ENCODE data around the gene KHDC4. TPM values are rescaled to one million over a fixed set of nuclear protein-coding genes. Genes with fewer than 3 reads are reported as not detected.
"Not testable (repeated sequence)": the region's sequence is repeated elsewhere in the genome, so short reads cannot be mapped to it uniquely, and the experiment has no call there.

The KHDC4 gene
- total RNA-seq, 1 experiment from 2014 or later, result 29.6 TPM

DNA sequence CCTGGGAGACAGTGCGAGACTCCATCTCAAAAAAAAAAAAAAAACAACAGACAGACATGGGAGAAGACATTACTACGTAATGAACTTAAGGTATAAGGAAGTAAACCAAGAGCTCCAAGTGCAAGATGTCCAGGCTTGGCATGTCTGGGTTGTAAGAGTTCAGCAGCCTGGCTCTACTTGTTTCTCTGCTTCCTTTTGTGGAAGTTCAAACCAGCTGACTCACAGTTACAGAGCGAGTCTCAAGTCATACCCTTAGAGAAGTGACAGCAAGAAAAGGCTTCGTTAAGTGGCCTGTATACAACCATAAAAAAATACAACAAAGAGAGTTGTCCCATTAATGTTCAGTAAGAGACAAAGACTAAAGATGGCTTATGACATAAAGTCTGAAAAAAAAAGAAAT lies 24.3 kb downstream of the KHDC4 start:
- DNase-seq (ENCODE audit: low read depth), result peak; percentile 34

DNA sequence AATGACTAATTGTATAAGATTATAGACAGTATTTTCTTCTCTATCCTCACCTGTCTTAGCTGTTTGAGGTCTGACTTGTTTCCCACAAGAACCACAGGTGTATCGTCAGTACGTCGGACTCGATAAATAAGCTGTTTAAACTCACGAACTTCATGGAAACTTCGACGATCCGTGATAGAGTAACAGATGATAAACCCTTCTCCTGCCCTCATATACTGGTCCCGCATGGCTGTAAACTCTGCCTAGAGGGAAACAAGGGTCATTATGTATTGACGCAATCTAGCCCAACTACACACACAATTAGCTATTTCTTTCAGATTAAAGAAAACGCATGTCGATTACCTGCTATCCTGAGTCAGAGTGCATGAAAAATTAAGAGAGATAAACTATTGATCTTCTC lies 30.0 kb downstream of the KHDC4 start:
- DNase-seq (ENCODE audit: low read depth), result no peak

DNA sequence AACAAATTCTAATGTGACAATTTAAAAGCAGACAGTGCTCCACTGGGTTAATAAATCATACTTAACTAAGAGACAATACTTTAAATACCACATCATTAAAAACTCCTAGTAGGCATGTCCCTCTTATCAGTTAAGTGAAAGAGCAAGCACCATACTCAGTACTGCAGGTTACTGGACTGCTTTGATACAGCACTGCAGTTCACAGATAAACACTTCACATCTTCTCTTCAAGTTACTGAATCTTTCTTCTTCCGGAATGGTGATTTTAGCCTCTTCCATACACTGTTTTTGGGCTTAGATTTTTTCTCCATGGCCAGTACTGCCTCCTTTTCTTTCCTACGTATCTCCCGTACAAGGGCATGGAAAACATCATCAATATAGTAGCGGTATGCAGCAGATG lies 34.1 kb downstream of the KHDC4 start:
- no peak for DNase-seq (ENCODE audit: low read depth)

DNA sequence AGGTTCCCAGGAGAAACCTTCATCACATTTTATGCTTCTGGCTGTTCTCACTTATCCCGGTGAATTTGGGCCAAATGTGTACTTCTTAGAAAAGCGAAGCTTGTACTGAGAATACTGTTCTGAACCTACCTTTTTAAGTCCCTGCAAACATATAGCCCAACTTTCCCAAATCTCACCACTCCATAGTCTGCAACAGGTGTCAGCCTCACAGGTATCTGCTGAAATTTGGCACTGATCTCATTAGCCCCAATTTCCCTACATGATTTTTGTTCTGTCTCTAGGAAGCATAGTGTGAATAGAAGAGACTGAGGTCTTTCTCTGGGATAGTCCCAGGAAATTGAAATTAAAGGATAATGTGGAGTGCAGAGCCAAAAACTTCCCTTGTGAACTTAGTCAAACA lies 34.5 kb downstream of the KHDC4 start:
- no peak for DNase-seq (ENCODE audit: low read depth)

DNA sequence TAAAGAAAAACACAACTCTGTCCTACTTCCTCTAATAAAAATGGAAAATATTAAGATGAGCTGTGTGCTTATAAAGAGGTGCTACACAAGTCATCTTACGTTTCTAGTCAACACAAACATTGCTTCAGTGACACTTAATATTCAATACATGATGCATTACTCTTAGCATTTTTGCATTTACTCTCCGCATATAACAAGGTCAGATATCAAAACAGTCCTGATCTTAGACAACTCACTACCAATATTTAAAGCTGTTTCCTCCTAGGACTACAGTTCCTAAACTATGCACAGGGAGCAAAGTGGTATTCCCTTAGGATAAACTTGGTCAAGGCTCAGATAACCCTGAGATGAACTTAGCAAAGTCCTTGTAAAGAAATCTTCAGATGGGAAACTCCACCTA lies 35.3 kb downstream of the KHDC4 start:
- no peak for DNase-seq (ENCODE audit: low read depth)

DNA sequence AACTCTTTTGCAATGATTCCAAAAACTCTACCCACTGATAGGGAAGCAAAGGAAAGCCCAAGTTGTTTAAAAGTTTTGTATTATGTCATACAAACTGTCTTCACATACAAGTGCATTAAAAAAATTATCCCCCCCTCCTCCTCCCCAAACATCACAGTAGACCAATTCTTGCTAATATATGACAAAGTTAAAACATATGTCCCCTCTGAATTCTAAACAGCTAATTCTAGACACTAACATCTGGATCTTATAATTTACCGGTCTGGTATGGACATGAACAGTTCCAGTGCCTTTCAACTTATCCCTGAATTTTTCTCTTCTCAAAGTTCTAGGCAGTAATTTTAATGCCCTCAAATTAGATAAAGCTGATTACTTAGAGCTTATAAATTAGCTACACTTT lies 36.5 kb downstream of the KHDC4 start:
- DNase-seq (ENCODE audit: low read depth), result no peak

DNA sequence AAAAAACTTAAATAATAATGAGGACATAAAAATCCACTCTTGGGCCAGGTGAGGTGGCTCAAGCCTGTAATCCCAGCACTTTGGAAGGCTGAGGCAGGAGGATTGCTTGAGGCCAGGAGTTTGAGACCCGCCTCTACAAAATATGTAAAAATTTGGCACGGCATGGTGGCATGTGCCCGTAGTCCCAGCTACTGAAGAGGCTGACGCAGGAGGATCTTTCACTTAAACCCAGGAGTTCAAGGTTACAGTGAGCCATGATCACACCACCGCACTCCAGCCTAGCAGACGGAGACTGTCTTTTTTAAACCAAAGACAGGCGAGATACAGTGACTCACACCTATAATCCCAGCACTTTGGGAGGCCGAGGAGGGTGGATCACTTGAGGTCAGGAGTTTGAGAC lies 37.7 kb downstream of the KHDC4 start:
- not testable (repeated sequence) for DNase-seq (ENCODE audit: low read depth)

DNA sequence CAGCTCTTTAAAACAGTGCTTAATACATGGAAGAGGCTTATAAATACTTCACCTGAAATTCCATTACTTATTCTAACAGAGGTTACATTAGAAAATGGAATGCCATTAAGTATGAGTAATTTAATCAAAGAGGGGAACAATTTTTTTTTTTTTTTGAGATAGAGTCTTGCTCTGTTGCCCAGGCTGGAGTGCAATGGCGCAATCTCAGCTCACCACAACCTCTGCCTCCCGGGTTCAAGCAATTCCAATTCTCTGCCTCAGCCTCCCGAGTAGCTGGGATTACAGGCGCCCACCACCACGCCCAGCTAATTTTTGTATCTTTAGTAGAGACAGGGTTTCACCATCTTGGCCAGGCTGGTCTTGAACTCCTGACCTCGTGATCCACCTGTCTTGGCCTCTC lies 38.6 kb downstream of the KHDC4 start:
- DNase-seq (ENCODE audit: low read depth), result not testable (repeated sequence)

DNA sequence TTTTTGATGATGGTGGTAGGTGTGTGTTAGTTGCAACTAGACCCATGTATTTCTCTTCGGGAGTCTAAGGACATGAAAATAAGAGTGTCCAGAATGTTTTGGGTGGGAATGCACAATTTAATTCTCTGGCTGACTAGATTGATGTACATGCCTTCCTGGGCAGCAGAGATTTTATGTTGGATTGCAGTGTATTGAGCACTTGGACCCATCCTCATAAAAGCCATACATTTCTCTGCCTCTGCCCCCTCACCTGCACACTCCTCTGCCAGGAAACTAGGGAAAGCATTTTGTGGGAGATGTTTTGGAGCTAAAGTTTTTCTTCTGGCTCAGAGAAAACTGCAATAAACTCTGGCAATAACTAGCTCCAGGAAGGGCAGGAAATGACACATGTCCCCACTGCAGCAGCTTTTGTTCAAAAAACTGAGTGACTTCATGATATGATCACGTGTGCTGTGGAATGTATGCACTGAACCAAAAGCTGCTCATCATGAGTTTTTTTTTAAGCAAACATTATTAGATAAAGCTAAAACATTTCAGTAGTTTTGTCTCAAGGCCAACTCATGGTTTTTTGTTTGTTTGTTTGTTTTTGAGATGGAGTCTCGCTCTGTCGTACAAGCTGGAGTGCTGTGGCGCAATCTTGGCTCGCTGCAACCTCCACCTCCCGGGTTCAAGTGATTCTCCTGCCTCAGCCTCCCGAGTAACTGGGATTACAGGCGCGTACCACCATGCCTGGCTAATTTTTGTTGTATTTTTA lies 40.6 kb downstream of the KHDC4 start:
- peak; percentile 92 for DNase-seq (ENCODE audit: low read depth)

DNA sequence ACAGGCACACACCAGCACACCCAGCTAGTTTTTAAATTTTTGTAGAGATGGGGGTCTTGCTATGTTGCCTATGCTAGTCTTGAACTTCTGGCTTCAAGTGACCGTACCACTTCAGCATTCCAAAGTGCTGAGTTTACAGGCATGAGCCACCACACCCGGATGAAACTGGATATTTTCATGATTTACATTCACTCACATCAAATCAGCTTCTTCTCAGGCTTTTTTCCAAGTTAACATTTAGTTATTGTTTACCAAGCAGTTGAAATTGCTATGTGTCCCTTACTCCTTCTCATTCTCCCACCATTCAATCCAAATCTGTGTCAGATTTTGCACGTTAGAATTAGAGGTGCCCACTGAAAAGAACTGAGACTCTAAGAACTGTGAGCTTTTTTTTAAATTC lies 41.4 kb downstream of the KHDC4 start:
- DNase-seq (ENCODE audit: low read depth), result peak; percentile 82

DNA sequence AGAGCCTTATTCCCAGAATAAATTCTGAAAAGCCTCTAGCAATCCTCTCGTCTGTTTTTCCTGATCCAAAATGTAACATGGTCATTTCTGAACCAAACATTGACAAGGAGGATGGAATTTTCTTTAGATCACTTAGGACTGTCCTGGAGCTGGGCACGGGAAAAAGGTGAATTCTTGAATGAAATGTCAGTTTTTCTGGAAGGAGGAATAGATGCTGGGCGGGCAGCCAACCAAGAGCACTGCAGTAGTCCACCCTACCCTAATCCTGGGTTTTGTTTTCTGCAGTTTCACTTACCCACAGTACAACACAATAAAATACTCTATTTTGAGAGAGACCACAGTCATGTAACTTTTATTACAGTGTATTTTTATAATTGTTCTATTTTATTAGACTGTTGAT lies 44.0 kb downstream of the KHDC4 start:
- no peak for DNase-seq (ENCODE audit: low read depth)

DNA sequence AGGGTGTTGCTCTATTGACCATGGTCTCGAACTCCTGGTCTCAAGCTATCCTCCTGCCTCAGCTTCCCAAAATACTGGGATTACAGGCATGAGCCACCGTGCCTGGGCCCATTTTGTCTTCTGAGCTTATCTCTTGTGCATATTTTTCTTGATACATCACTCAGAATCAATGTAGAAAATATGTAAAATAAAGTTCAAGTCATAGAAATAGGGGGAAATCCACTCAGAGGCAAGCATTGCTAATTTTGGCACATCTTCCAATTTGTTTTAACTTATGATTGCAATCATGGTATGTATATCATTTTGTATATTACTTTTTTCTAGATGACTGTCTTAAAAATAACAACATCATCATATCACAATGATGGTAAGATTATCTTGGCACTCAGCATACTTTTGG lies 44.6 kb downstream of the KHDC4 start:
- DNase-seq (ENCODE audit: low read depth), result no peak

DNA sequence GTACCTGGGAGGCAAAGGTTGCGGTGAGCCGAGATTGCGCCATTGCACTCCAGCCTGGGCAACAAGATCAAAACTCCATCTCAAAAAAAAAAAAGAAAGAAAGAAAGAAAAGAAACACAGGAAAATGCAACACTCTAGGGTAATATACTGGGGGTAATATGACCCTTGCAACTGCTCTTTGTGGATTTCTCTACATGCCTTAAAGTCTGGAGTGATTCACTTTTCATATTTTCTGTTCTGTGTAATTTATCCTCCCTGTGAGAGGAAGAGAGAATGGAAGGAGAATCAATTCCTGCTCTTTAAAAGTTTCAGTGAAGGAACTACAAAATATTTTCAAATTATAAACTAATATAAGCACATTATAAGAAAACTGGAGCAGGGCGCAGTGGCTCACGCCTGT lies 45.7 kb downstream of the KHDC4 start:
- DNase-seq (ENCODE audit: low read depth), result peak; percentile 37

DNA sequence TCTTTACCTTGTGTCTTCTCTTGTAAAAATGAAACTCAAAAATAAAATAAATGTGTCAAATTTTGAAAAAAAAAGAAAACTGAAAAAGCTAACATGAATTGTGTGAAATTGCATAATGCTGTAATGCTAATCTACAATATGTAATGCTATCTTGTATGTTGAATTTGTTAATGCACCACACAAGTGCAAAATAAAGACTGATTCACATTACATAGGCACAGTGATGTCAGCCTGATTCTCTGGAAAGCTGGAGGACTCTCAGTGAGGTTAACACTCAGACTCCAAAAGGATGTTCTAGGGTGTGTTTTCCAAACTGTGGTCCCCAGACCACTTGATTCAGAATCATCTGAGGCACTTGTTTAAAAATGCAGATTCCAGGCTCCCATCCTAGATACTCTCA lies 49.2 kb downstream of the KHDC4 start:
- no peak for DNase-seq (ENCODE audit: low read depth)

DNA sequence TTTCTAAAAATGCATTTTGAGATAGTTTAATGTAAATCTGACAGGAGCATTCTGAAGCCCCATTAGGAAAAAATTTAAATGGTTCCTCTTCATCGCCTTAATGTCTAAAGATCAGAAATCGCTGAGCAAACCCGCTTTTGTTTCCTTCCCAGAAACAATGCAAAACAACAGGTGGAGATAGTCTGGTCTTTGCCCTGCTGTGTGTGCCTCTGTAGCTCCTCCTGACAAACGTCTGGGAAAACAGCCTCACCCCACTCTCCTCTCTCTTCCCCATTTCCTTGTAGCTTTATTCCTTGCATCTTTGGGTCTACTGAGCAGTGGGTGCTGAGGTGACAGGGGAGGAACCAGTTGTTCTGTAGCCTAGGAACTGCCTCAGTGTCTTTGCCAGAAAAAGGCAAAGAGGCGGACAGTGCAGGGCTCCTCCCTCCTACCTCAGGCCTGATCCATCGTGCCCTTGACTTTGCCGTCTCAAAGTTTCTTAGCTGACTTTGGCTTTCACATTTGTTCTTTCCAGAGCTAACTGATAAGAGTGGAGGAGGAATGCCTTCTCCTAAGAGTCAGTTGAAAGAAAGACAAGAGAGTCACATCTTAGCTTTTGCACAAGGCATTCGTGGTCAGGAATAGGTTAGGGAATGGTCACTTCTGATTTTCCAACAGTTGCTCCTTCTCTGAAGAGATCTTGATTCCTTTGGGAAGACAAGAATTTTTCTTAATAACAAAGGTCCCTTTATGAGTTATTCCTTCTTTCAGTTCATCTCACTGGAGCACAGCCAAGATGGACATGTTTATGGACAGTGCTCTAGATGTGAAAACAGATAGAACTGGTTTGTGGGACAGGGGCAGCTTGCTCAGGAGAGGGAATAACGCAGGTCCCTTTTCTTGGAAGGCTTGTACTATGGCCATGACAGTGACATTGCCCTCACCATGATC lies 49.9 kb downstream of the KHDC4 start:
- peak; percentile 55 for DNase-seq (ENCODE audit: low read depth)

DNA sequence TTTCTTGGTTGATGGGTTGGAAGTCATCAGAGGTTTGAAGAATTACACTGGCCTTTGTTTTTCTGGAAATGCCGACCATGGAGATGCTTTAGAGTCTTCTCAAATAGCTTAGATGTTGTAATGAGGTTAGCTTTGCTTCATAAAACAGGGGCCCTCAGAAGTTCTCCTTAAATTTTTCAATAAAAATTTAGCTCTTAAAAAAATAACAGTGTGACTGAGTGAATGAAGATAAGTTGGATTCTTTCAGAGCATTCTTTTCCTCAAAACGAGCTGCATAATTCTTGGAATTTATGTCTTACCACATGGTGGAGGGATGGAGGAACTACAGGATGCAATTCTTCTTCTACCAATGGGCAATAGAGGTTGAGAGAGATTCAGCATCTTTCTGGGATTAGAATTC lies 51.4 kb downstream of the KHDC4 start:
- no peak for DNase-seq (ENCODE audit: low read depth)

DNA sequence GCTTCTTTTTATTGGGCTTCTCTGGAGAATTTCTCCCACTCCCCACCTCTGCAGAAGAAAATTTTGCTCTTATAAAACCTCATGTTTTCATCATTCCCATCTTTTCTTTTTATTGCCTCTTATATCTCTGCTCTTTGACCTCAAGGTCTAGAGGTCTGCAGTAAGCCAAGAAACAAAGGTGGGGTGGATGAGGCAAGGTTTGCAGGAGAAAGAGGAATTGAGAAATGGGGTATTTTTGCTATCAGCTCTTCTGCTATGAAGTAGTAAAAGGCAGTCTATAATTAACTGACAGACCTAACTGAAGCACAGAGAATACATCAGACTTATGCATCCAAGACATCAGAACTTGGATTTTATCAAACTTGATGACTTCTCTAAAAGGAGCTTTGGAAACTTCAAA lies 52.0 kb downstream of the KHDC4 start:
- no peak for DNase-seq (ENCODE audit: low read depth)

DNA sequence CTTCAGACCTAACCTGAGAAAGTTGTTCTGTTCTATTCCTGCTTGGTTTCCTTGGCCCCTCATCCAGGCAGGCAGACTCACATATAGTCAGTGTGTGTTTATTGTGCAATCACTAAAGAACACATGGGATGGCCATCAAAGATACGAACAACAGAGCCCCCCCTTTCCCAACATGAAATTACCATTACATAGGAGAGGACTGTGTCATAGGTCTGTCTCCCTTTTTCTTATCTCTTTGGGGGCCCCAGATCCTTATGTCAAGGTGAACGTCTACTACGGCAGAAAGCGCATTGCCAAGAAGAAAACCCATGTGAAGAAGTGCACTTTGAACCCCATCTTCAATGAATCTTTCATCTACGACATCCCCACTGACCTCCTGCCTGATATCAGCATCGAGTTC lies 53.3 kb downstream of the KHDC4 start:
- no peak for DNase-seq (ENCODE audit: low read depth)

DNA sequence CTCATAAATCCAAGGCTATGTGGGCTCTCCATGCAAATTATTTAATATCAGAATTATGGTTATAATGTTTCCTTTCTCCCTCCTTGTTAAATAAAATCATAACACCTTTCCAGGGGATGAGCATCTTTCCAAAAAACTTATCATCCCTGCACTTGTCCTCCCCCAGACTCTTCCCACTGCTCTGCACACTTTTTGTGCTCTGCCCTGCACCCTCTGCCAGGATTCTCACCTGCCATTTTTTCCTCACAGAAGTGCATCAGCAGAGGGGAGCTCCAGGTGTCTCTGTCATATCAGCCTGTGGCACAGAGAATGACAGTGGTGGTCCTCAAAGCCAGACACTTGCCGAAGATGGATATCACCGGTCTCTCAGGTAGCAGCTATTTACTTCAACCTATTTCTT lies 54.0 kb downstream of the KHDC4 start:
- DNase-seq (ENCODE audit: low read depth), result no peak

DNA sequence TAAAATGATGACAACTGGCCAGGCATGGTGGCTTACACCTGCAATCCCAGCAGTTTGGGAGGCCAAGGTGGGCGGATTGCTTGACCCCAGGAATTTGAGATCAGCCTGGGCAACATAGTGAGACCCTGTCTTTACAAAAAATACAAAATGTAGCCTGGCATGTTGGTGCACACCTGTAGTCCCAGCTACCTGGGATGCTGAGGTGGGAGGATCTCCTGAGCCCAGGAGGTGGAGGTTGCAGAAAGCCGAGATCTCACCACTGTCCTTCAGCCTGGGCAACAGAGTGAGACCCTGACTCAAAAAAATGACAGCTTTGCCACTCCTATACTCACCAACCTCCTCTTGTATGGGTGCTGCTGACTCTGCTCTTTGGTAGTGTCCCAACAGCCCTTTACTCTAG lies 56.3 kb downstream of the KHDC4 start:
- no peak for DNase-seq (ENCODE audit: low read depth)

DNA sequence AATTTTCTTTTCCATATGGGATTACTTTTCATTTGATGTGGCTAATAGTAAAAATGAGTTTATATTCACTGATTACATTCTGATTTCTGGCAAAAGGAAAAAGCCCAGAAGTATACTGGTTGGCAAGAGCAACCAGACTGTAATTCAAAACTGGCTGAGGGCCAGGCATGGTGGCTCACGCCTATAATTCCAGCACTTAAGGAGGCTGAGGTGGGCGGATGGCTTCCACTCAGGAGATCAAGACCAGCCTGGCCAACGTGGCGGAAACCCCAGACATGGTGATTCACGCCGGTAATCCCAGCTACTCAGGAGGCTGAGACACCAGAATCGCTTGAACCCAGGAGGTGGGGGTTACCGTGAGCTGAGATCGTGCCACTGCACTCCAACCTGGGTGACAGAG lies 60.4 kb downstream of the KHDC4 start:
- DNase-seq (ENCODE audit: low read depth), result no peak

DNA sequence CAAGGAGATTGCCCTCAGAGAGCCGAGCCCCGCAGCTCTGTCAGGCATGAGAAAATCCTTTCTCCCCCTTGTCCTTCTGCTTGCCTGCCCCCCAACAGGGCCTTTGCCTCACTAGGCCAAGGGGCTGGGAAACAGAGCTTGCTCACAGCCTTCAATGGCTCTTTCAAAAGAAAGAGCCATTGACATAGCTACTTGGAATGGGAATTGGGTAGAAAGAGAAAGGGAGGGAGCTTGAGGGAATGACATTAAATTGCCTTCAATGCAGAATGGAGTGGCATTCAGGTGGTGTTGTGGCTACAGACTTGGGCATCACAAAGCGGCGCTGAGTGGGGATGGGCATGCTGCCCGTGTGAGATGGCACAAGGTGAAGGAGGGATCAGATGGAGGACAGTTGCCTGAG lies 61.7 kb downstream of the KHDC4 start:
- DNase-seq (ENCODE audit: low read depth), result no peak

DNA sequence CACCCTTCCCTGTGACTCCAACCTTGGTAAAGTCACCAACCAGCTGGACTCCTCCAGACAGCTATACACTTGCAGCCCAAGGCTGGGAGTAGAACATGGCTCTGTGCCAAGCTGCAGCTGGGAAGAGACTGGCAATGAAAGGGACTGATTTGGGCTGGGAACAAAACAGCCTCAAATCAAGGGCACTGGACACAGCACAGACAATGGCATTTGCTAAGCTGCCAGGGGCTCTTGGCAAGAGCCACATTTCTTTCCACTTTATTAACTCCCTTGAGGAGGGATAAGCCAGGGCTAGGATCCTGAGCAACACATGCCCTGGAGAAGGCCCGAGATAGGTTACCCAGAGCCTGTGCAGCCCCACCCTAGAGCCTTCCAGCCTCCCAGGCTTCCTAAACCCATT lies 62.8 kb downstream of the KHDC4 start:
- DNase-seq (ENCODE audit: low read depth), result no peak
